GM15510 (cell line): ENCODE data around the gene FGD3.

Experiments used
- POLR2A ChIP-seq: IDR thresholded peaks from 3 replicates; pipeline ENCODE4 v1.6.1; 2011; ENCODE audit warnings: borderline replicate concordance; ENCODE audit not compliant: insufficient read length; ENCODE audit errors: extremely low read depth

The FGD3 gene

GRCh38 chr9:92949266-92949982 lies 2.1 kb downstream of the FGD3 start:
- TF ChIP-seq POLR2A: no peak

GRCh38 chr9:92950359-92950955 lies 3.1 kb downstream of the FGD3 start:
- no peak for TF ChIP-seq POLR2A

GRCh38 chr9:92952906-92953610 lies 5.7 kb downstream of the FGD3 start:
- no peak for TF ChIP-seq POLR2A

GRCh38 chr9:92954049-92954861 lies 6.9 kb downstream of the FGD3 start:
- no peak for TF ChIP-seq POLR2A

- no peak for TF ChIP-seq POLR2A
These were observed 7.6 kb downstream of the FGD3 start for GRCh38 chr9:92954886-92955285.

GRCh38 chr9:92960561-92961290 lies 13.4 kb downstream of the FGD3 start:
- TF ChIP-seq POLR2A: no peak

GRCh38 chr9:92961627-92962302 lies 14.4 kb downstream of the FGD3 start:
- no peak for TF ChIP-seq POLR2A

GRCh38 chr9:92962303-92962649 lies 15.0 kb downstream of the FGD3 start:
- TF ChIP-seq POLR2A: no peak

- TF ChIP-seq POLR2A: no peak
These were observed 15.5 kb downstream of the FGD3 start for GRCh38 chr9:92962846-92963245.

- TF ChIP-seq POLR2A: peak; percentile 54
These were observed 16.7 kb downstream of the FGD3 start for GRCh38 chr9:92963831-92964606.

- TF ChIP-seq POLR2A: no peak
These were observed 17.3 kb downstream of the FGD3 start for GRCh38 chr9:92964607-92965060.

- peak; percentile 23 for TF ChIP-seq POLR2A
These were observed 17.9 kb downstream of the FGD3 start for GRCh38 chr9:92965061-92965758.

- no peak for TF ChIP-seq POLR2A
These were observed 18.6 kb downstream of the FGD3 start for GRCh38 chr9:92965759-92966517.

- TF ChIP-seq POLR2A: no peak
These were observed 19.1 kb downstream of the FGD3 start for GRCh38 chr9:92966518-92966800.
